Activated T-cell treated with anti-CD3 and anti-CD28 coated beads, Interleukin-2, amount 50 U/mL, for 72 hours (primary cell): ENCODE measurements around the gene PPIP5K2. TPM values are rescaled to one million over a fixed set of nuclear protein-coding genes. Genes with fewer than 3 reads are reported as not detected.
A peak's percentile ranks its signal among the peaks of the same experiment; 100 is the strongest.
"Not testable (repeated sequence)": the region's sequence is repeated elsewhere in the genome, so short reads cannot be mapped to it uniquely, and the experiment has no call there.

ENCODE experiments used
- ATAC-seq, 2 donors: fragments of 150-1000 bp; cut with Tn5 transposase; replicated peaks in 1 of 2; 2 replicates each; pipeline ENCODE4 v1.10.0; 2021; ENCODE audit warnings: moderate library complexity in 2 of 2, mild to moderate bottlenecking in 1 of 2
- DNase-seq, 2 donors: peaks; one replicate each; pipeline ENCODE4 v3.0.0; 2021 to 2022; ENCODE audit warnings: mixed read lengths in 1 of 2
- H3K27ac Mint-ChIP-seq: one replicate; pipeline ENCODE4 v1.8.0; 2022; ENCODE audit warnings: mild to moderate bottlenecking, moderate library complexity, mixed read lengths
- H3K27me3 Mint-ChIP-seq: one replicate; pipeline ENCODE4 v1.8.0; 2022; ENCODE audit warnings: low read depth, mixed read lengths
- H3K36me3 Mint-ChIP-seq, 2 donors: one replicate each; pipeline ENCODE4 v1.8.0; 2022; ENCODE audit warnings: mixed read lengths in 2 of 2, mild to moderate bottlenecking in 1 of 2; ENCODE audit not compliant: insufficient read depth in 2 of 2
- H3K4me1 Mint-ChIP-seq: one replicate; pipeline ENCODE4 v1.8.0; 2022; ENCODE audit warnings: low read depth, mixed read lengths
- H3K4me3 Mint-ChIP-seq, 2 donors: one replicate each; pipeline ENCODE4 v1.8.0; 2022; ENCODE audit warnings: mild to moderate bottlenecking in 2 of 2, mixed read lengths in 2 of 2, moderate library complexity in 2 of 2
- H3K9me3 Mint-ChIP-seq, 2 donors: one replicate each; pipeline ENCODE4 v1.8.0; 2022; ENCODE audit warnings: mixed read lengths in 2 of 2
- total RNA-seq, 2 donors: library from RNA; stranded (reverse); gene quantifications; one replicate each; pipeline ENCODE4 v1.2.3, GENCODE V29; 2022

PPIP5K2 gene
- total RNA-seq, 2 donors from 2014 or later: 61.7 to 65.7 TPM

- ATAC-seq: no peak
- H3K27ac Mint-ChIP-seq: no peak overlapping the region
- DNase-seq: no peak
- H3K4me1 Mint-ChIP-seq: peaks cover 4% of the 10 kb centered on the region
- H3K9me3 Mint-ChIP-seq: no peaks in the 10 kb centered on the region
- H3K27me3 Mint-ChIP-seq: no peaks in the 10 kb centered on the region
- no peak overlapping the region for H3K4me3 Mint-ChIP-seq
- H3K36me3 Mint-ChIP-seq: peaks cover 2% of the 10 kb centered on the region in 2 donors
Observed at GRCh38 chr5:103218164-103218563, 98.1 kb downstream of the PPIP5K2 start.

DNA sequence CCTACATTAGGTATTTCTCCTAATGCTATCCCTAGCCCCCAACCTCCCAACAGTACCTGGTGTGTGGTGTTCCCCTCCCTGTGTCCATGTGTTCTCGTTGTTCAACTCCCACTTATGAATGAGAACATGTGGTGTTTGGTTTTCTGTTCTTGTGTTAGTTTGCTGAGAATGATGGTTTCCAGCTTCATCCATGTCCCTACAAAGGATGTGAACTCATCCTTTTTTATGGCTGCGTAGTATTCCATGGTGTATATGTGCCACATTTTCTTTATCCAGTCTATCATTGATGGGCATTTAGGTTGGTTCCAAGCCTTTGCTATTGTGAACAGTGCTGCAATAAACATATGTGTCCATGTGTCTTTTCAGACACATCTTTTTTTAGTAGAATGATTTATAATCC is 99.0 kb downstream of the PPIP5K2 start:
- not testable (repeated sequence) for H3K4me3 Mint-ChIP-seq, H3K27ac Mint-ChIP-seq, ATAC-seq, H3K27me3 Mint-ChIP-seq, H3K9me3 Mint-ChIP-seq, H3K4me1 Mint-ChIP-seq, H3K36me3 Mint-ChIP-seq, DNase-seq

GRCh38 chr5:103223031-103223955 is 103.2 kb downstream of the PPIP5K2 start:
- DNase-seq (no peak), ATAC-seq (no peak)
- Mint-ChIP-seq H3K4me1 (no peaks in the 10 kb centered on the region), H3K4me3 (no peak overlapping the region), H3K27ac (no peak overlapping the region), H3K36me3 (peaks cover 2% of the 10 kb centered on the region in 2 donors), H3K27me3 (peaks cover 20% of the 10 kb centered on the region), H3K9me3 (no peaks in the 10 kb centered on the region)

DNA sequence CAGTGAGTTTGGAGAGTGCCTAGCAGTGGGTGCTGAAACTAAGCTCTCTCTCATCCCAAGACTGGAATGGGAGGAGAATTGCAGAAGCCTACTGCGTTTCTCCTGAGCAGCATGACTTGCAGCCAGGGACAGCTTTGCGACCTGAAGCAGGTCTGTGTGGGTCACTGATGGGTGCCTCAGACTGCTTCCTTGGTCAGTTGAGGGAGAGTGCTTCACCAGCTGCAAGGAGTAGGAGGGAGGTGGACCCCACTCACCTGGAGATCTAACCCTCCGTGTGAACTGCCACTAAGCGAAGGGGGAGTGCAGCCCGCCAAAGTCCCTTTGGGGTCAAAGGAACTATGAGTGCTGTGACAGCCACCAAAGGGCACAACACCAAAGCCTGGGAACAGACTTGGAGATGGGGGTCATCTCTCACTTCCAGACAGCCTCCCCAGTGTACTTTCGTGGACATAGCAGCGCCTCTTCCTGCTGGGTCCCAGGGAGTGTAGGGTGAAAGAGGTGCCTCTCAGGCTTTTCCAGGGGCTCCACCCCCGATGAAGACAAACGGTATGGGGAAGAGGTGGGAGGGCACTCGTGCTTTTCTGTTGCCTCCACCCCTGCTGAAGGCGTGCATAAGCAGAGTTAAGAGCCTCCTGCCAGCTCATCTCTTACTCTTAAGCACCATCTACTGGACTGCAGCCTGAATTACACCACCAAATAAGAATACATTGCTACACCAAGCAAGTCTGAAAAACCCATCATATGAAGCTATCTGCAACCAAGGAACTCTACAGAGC is 104.2 kb downstream of the PPIP5K2 start:
- H3K27ac Mint-ChIP-seq: no peak overlapping the region

GRCh38 chr5:103224894-103225246 is 104.8 kb downstream of the PPIP5K2 start:
- DNase-seq (no peak), ATAC-seq (no peak)
- Mint-ChIP-seq H3K27ac (no peak overlapping the region), H3K27me3 (peaks cover 30% of the 10 kb centered on the region), H3K9me3 (peaks cover 0 to 2% of the 10 kb centered on the region in 2 donors), H3K36me3 (no peaks in the 10 kb centered on the region), H3K4me3 (no peak overlapping the region), H3K4me1 (no peaks in the 10 kb centered on the region)

More for the DNA sequence above, 104.2 kb downstream of the PPIP5K2 start:
- peaks cover 30% of the 10 kb centered on the region for H3K27me3 Mint-ChIP-seq
- DNase-seq: peak; percentile 40 to 43
- peaks cover 0 to 2% of the 10 kb centered on the region in 2 donors for H3K36me3 Mint-ChIP-seq
- H3K4me3 Mint-ChIP-seq: no peak overlapping the region
- peak; percentile 80 to 86 for ATAC-seq
- H3K4me1 Mint-ChIP-seq: no peaks in the 10 kb centered on the region
- peaks cover 0 to 2% of the 10 kb centered on the region in 2 donors for H3K9me3 Mint-ChIP-seq

GRCh38 chr5:103228061-103228460 is 108.0 kb downstream of the PPIP5K2 start:
- H3K9me3 Mint-ChIP-seq: peaks cover 0 to 2% of the 10 kb centered on the region in 2 donors
- ATAC-seq: no peak

GRCh38 chr5:103228588-103228987 is 108.5 kb downstream of the PPIP5K2 start:
- Mint-ChIP-seq H3K9me3 (peaks cover 0 to 2% of the 10 kb centered on the region in 2 donors), H3K4me1 (no peaks in the 10 kb centered on the region), H3K27me3 (peaks cover 30% of the 10 kb centered on the region), H3K27ac (no peak overlapping the region), H3K36me3 (no peaks in the 10 kb centered on the region), H3K4me3 (no peak overlapping the region)
- ATAC-seq (no peak), DNase-seq (no peak)

More at GRCh38 chr5:103228061-103228460, 108.0 kb downstream of the PPIP5K2 start:
- H3K4me1 Mint-ChIP-seq: no peaks in the 10 kb centered on the region
- no peaks in the 10 kb centered on the region for H3K36me3 Mint-ChIP-seq
- no peak for DNase-seq
- H3K4me3 Mint-ChIP-seq: no peak overlapping the region
- peaks cover 30% of the 10 kb centered on the region for H3K27me3 Mint-ChIP-seq
- peak overlapping the region; percentile 24 for H3K27ac Mint-ChIP-seq

- H3K36me3 Mint-ChIP-seq: no peaks in the 10 kb centered on the region
- H3K4me3 Mint-ChIP-seq: no peak overlapping the region
- DNase-seq (peak; percentile 4 to 9), ATAC-seq (peak; percentile 56 to 62)
- H3K9me3 Mint-ChIP-seq: peaks cover 0 to 2% of the 10 kb centered on the region in 2 donors
- H3K27ac Mint-ChIP-seq: no peak overlapping the region
- peaks cover 19% of the 10 kb centered on the region for H3K27me3 Mint-ChIP-seq
- H3K4me1 Mint-ChIP-seq: no peaks in the 10 kb centered on the region
Observed at GRCh38 chr5:103232393-103232999, 112.4 kb downstream of the PPIP5K2 start.

DNA sequence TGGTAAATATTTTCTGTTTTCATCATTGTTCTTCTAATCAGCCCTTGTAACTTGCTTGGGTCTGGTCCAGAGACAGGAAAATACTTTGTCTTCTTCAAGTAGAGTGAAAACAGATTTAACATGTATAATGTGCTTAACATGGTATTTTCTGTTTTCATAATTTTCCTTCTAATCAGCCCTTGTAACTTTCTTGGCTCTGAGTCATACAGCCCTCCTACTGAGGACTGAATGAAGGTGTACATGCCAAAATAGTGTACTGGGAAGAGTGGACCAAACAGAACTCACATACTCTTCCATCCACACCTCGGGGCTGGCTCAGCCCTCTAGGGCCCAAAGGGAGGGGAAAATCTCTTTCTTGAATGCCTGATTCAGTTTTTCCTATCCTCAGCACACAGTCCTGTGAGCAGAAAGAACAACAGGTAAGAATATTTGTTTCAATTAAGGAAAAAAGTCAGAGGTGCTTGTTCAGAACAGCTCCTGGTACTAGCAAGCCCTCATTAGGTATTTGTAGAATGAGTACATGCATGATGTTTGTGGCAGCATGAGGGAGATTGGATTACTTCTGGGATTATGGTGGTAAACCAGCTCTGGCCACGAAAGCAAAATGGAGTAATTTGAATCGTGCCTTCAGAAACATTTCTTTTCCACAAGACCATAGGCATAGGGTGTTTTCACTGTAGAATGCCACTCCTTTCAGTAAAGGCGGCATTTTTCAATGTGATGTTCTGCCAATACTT is 114.3 kb downstream of the PPIP5K2 start:
- no peak for ATAC-seq
- peaks cover 1 to 7% of the 10 kb centered on the region in 2 donors for H3K36me3 Mint-ChIP-seq

DNA sequence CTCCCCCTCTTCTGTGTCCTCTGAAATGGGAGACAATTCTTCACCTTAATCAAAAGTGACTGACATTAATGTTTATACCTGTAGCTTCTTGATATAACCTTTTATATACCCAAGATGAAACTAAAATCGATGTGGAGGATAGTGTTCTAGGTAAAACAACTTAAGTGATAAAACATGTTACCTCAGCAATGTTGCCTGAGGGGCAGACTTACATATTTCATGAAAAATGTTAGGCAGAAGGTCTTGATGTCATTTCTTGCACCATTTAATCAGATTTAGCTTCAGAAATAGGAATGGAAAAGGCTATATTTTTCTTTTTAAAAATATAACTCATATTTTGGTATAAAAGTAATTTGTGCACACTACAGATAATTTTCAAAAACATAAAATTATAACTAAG is 115.8 kb downstream of the PPIP5K2 start:
- H3K36me3 Mint-ChIP-seq: peaks cover 1 to 7% of the 10 kb centered on the region in 2 donors
- no peaks in the 10 kb centered on the region for H3K4me1 Mint-ChIP-seq
- ATAC-seq (no peak), DNase-seq (no peak)
- peaks cover 12% of the 10 kb centered on the region for H3K27me3 Mint-ChIP-seq
- no peak overlapping the region for H3K4me3 Mint-ChIP-seq
- no peaks in the 10 kb centered on the region for H3K9me3 Mint-ChIP-seq
- H3K27ac Mint-ChIP-seq: no peak overlapping the region

More for the DNA sequence above, 114.3 kb downstream of the PPIP5K2 start:
- peaks cover 12% of the 10 kb centered on the region for H3K27me3 Mint-ChIP-seq
- DNase-seq: no peak
- H3K9me3 Mint-ChIP-seq: no peaks in the 10 kb centered on the region
- no peak overlapping the region for H3K27ac Mint-ChIP-seq
- H3K4me1 Mint-ChIP-seq: no peaks in the 10 kb centered on the region
- no peak overlapping the region for H3K4me3 Mint-ChIP-seq

GRCh38 chr5:103237778-103238177 is 117.7 kb downstream of the PPIP5K2 start:
- Mint-ChIP-seq H3K9me3 (no peaks in the 10 kb centered on the region), H3K36me3 (peaks cover 1 to 7% of the 10 kb centered on the region in 2 donors), H3K27me3 (peaks cover 13% of the 10 kb centered on the region), H3K4me3 (no peak overlapping the region), H3K27ac (no peak overlapping the region), H3K4me1 (no peaks in the 10 kb centered on the region)
- no peak for ATAC-seq
- no peak for DNase-seq

DNA sequence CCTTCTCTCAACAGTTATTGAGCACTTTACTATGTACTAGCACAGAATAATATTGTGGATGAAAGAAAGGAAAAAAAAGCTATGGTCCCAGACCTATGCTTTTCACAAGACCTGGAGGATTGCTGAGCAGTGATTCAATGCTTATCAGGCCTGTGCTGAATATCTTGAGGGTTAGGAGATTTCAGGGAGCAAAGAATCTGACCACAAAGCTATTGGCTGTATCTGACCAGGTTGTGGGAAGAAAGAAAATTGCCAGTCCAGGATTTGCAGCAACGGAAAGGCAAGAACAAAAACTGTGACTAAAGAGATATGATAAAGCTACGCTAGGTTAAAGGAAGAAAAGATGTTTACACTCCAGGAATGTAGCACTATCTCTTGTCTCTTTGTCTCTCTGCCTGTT is 123.6 kb downstream of the PPIP5K2 start:
- H3K27me3 Mint-ChIP-seq: peaks cover 49% of the 10 kb centered on the region
- no peak for ATAC-seq

More for the DNA sequence above, 123.6 kb downstream of the PPIP5K2 start:
- H3K27ac Mint-ChIP-seq: no peak overlapping the region
- peaks cover 0 to 2% of the 10 kb centered on the region in 2 donors for H3K9me3 Mint-ChIP-seq
- no peak overlapping the region for H3K4me3 Mint-ChIP-seq
- H3K4me1 Mint-ChIP-seq: no peaks in the 10 kb centered on the region
- no peak for DNase-seq
- peaks cover 1 to 4% of the 10 kb centered on the region in 2 donors for H3K36me3 Mint-ChIP-seq
